Subcutaneous abdominal adipose tissue (tissue), 5 donors: ENCODE results near the gene KIAA1191.

Experiments
- H3K27ac ChIP-seq: one replicate; pipeline ENCODE4 v1.7.0; 2013; ENCODE audit warnings: low read depth, mild to moderate bottlenecking, inconsistent platforms, low read length, moderate library complexity
- H3K27me3 ChIP-seq, 5 donors: one replicate each; pipeline ENCODE4 v1.7.0; 2013; ENCODE audit warnings: low read length in 5 of 5, inconsistent platforms in 1 of 5; ENCODE audit not compliant: control insufficient read depth in 5 of 5, insufficient read depth in 4 of 5
- H3K36me3 ChIP-seq, 5 donors: one replicate each; pipeline ENCODE4 v1.7.0; 2013; ENCODE audit warnings: low read length in 5 of 5; ENCODE audit not compliant: control insufficient read depth in 5 of 5, insufficient read depth in 5 of 5
- H3K4me1 ChIP-seq, 5 donors: one replicate each; pipeline ENCODE4 v1.7.0; 2013; ENCODE audit warnings: low read length in 5 of 5, mild to moderate bottlenecking in 3 of 5, moderate library complexity in 1 of 5; ENCODE audit not compliant: control insufficient read depth in 5 of 5, insufficient read depth in 5 of 5
- H3K4me3 ChIP-seq, 5 donors: one replicate each; pipeline ENCODE4 v1.7.0; 2013; ENCODE audit warnings: low read length in 5 of 5, low read depth in 1 of 5
- H3K9ac ChIP-seq, 5 donors: one replicate each; pipeline ENCODE4 v1.7.0; 2013; ENCODE audit warnings: low read length in 5 of 5, mild to moderate bottlenecking in 4 of 5, moderate library complexity in 3 of 5
- H3K9me3 ChIP-seq, 5 donors: one replicate each; pipeline ENCODE4 v1.7.0; 2013; ENCODE audit warnings: low read length in 5 of 5; ENCODE audit not compliant: control insufficient read depth in 5 of 5
- donor health status: healthy.
- donor health status: healthy.
- donor health status: healthy.
- donor health status: healthy.
- donor health status: healthy.

Gene KIAA1191

DNA sequence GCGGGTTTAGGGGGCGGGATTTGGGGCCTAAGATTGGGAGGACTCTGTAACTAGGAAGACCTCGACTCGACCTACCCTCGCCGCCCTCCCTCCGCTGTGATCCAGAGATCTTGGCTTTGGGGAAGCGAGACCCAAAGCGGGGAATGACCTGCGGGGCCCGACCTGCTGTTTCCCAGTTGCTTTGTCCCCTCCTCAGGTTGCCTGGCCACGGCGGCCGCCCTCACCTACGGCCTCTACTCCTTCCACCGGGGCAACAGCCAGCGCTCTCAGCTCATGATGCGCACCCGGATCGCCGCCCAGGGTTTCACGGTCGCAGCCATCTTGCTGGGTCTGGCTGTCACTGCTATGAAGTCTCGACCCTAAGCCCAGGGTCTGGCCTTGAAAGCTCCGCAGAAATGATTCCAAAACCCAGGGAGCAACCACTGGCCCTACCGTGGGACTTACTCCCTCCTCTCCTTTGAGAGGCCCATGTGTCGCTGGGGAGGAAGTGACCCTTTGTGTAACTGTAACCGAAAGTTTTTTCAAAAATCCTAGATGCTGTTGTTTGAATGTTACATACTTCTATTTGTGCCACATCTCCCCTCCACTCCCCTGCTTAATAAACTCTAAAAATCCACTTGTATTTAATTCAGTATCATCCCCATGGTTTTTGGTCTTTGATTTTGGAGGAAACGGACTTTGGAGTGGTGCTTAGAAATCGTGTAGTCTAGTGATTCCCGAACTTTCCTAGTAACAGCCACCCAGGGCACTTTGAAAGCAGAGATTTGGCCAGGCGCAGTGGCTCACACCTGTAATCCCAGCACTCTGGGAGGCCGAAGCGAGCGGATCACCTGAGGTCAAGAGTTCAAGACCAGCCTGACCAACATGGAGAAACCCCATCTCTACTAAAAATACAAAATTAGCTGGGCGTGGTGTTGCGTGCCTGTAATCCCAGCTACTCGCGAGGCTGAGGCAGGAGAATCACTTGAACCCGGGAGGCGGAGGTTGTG, 27.9 kb upstream of the KIAA1191 start:
- Histone ChIP-seq H3K9me3 (no peaks in the 10 kb centered on the region), H3K36me3 (peaks cover 2 to 49% (median 44%) of the 10 kb centered on the region in 5 donors), H3K4me3 (peak overlapping the region; percentile 84 to 96 (median 93)), H3K27ac (peak overlapping the region; percentile 94), H3K9ac (peak overlapping the region; percentile 63 to 89 (median 80)), H3K27me3 (no peaks in the 10 kb centered on the region), H3K4me1 (peaks cover 1 to 27% (median 21%) of the 10 kb centered on the region in 5 donors)

DNA sequence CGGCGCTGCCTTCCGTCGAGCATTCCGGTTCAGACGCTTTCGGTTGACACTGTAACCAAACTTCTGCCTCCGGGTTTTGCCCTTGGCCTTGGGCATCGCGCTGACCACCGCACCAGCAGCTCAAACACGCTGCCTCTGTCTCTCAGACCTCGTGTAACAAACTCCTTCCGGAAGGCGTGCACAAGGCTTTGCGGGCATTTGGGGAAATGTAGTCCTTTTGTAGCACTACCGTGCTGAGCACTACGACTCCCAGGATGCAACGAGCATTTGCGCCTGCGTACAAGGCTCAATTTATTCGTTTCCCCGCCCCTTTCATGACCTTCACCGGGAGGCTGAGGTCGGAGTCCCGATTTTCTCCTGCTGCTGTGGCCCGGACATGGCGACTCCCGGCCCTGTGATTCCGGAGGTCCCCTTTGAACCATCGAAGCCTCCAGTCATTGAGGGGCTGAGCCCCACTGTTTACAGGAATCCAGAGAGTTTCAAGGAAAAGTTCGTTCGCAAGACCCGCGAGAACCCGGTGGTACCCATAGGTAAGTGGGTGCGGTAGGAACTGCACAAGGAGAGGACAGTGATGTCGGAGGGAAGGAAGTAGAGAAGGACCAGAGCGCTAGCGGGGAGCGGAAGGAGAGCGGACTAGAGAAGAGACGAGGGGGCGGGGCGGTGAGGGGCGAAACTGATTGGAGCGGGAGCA, 27.0 kb upstream of the KIAA1191 start, which contains the start of the genes HIGD2A and NOP16:
Gene HIGD2A, plus strand, starts transcription at position 308 of the 691 bp plus-strand sequence. Its CDS starts 69 bp downstream, at position 377.
Gene NOP16, minus strand, starts transcription at position 155 of the 691 bp plus-strand sequence. Its CDS starts 59 bp downstream, at position 96.
- peaks cover 2 to 51% (median 45%) of the 10 kb centered on the region in 5 donors for H3K36me3 ChIP-seq
- H3K9ac ChIP-seq: peak within 1 kb of the TSS; percentile 82 to 96 (median 89)

DNA sequence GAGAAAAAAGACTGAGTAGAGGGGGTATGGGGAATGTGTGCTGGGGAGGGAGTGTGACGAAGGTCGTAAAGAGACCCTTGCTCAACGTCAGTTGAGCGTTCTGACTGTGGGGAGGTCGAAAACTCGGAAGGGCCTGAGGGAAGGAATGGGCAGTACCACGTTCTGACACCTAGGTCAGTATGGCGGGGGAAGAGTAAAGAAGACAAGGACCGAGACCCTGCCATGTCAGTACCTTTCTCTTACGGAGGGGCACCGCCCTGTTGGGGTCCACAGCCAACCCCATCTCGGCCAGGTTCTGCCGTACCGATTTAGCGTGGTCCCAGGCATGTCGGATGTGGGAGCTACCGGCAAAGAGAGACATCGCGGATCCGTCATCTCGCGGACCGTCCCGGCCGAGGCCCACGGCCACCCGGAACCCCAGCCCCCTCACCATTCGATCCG, 26.5 kb upstream of the KIAA1191 start:
- Histone ChIP-seq H3K27me3 (no peaks in the 10 kb centered on the region), H3K4me1 (peaks cover 1 to 30% (median 21%) of the 10 kb centered on the region in 5 donors), H3K4me3 (peak overlapping the region; percentile 84 to 96 (median 93)), H3K36me3 (peaks cover 2 to 51% (median 45%) of the 10 kb centered on the region in 5 donors), H3K9me3 (no peaks in the 10 kb centered on the region), H3K9ac (peak overlapping the region; percentile 82 to 96 (median 89)), H3K27ac (peak overlapping the region; percentile 94)

More for the DNA sequence above, 27.0 kb upstream of the KIAA1191 start, which contains the start of the genes HIGD2A and NOP16:
- Histone ChIP-seq H3K4me1 (peaks cover 1 to 27% (median 21%) of the 10 kb centered on the region in 5 donors), H3K9me3 (no peaks in the 10 kb centered on the region), H3K4me3 (peak within 1 kb of the TSS; percentile 84 to 96 (median 93)), H3K27ac (peak within 1 kb of the TSS; percentile 94), H3K27me3 (no peaks in the 10 kb centered on the region)

DNA sequence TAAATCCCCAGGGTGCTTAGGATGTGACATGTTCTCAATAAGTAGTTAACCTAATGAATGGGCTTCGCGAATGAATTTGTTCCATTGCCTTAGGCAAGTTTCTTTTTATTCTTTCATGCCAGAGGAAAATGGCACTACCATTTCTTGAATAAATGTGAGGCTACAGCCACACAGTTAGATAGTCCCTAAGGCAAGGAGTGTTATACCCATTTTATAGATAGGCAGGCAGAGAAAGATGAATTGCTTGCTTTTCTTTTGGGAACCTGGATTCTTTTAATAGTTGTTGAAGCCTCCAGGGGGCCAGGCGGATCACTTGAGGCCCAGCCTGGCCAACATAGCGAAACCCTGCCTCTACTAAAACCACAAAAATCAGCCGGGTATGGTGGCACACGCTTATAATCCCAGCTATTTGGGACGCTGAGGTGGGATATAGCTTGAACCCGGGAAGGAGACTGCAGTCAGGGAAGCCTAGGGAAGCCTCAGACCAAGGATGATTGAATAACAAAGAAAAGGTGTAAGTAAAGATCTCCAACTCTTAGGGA, 25.9 kb upstream of the KIAA1191 start:
- Histone ChIP-seq H3K4me3 (peak overlapping the region; percentile 84 to 96 (median 93)), H3K27ac (no peak overlapping the region), H3K27me3 (no peaks in the 10 kb centered on the region), H3K36me3 (peaks cover 2 to 51% (median 43%) of the 10 kb centered on the region in 5 donors), H3K9ac (peak overlapping the region; percentile 82 to 96 (median 89)), H3K4me1 (peaks cover 1 to 30% (median 21%) of the 10 kb centered on the region in 5 donors), H3K9me3 (no peaks in the 10 kb centered on the region)

DNA sequence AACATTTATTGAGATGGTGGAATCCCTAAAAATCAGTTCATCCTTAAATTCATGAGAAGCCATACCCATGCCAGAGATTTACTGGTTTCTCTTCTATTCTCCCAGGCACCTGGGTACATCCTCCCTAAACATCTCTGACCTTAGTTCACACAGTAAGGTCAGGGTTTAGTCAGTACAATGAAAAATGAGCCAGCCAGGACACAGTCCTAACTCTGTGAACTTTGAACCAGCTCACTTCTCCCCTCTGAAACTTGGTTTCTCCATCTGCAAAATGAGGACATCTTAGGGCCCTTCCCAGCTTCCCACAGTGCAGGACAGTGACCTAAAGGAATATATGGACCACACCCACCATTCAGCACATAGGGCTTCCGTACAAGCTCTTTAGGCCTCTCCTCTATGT, 24.9 kb upstream of the KIAA1191 start:
- H3K4me3 ChIP-seq: no peak overlapping the region
- no peak overlapping the region for H3K9ac ChIP-seq
- no peaks in the 10 kb centered on the region for H3K9me3 ChIP-seq
- H3K27me3 ChIP-seq: no peaks in the 10 kb centered on the region
- H3K36me3 ChIP-seq: peaks cover 2 to 48% (median 39%) of the 10 kb centered on the region in 5 donors
- peaks cover 5 to 40% (median 27%) of the 10 kb centered on the region in 5 donors for H3K4me1 ChIP-seq
- no peak overlapping the region for H3K27ac ChIP-seq

DNA sequence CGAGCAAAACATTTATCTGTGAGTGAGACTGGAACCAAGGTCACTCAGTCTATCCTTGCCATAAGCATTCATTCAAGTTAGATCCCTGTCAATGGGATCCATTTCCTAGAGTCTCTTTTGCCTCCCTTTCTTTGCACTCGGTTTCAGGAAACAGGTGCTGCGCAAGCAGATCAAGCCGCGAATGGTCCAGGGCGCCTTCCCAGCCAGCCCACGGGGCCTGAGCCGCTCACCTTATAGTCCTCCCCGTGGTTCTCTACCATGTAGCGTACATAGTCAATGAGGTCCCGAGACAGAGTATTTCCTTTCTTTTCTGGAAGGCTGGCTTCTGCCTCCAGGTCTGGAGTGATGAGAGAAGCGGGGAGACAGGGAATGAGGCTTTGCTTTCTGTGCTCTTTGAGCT, 23.4 kb upstream of the KIAA1191 start:
- no peak overlapping the region for H3K27ac ChIP-seq
- peak overlapping the region in 1 of 5 donors; percentile 14 for H3K9ac ChIP-seq
- H3K9me3 ChIP-seq: no peaks in the 10 kb centered on the region
- no peaks in the 10 kb centered on the region for H3K27me3 ChIP-seq
- no peak overlapping the region for H3K4me3 ChIP-seq
- H3K36me3 ChIP-seq: peaks cover 2 to 38% (median 34%) of the 10 kb centered on the region in 5 donors
- H3K4me1 ChIP-seq: peaks cover 5 to 46% (median 34%) of the 10 kb centered on the region in 5 donors

DNA sequence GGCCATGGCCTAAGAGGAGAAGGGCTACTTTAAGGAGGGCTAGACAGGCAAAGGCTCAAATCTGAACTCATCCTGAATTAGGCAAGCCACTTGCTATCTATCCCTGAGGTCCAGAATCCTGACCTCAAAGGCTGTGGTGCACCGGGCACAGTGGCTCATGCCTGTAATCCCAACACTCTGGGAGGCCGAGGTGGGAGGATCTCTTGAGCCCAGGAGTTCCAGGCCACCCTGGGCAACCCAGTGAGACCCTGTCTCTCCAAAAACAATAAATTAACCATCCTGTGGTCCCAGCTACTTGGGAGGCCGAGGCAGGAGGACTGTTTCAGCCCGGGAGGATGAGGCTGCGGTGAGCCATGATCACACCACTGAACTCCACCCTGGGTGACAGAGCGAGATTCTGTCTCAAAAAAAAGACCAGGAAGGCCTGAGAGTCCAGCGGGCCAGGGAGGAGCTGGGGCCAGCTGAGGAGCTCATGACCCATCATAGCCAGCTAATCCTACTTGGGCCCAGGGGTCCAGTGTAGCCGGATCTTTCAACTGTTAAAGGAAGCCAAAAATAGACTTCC, 22.9 kb upstream of the KIAA1191 start:
- peaks cover 5 to 42% (median 31%) of the 10 kb centered on the region in 5 donors for H3K4me1 ChIP-seq
- H3K36me3 ChIP-seq: peaks cover 2 to 38% (median 34%) of the 10 kb centered on the region in 5 donors
- no peak overlapping the region for H3K27ac ChIP-seq
- H3K4me3 ChIP-seq: no peak overlapping the region
- H3K27me3 ChIP-seq: no peaks in the 10 kb centered on the region
- H3K9ac ChIP-seq: peak overlapping the region in 1 of 5 donors; percentile 14
- H3K9me3 ChIP-seq: no peaks in the 10 kb centered on the region

DNA sequence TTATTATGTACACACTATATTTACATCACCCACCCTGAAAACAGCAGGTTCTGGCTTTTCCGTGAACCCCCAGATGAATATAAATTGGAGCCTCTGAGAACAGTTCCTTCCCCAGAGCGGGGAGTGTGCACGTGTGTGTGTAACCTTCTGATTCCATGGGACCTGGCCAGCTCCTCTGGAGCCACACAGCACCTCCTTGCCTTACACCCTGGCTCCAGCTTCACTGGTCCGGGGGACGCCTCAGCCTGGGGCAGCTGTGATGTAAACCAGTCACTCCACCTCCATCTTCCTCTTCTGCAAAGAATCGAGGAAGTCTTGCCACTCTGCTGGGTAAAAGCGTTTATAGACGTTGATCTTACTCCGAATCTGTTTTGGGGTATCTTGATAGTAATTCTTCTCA, 22.4 kb upstream of the KIAA1191 start:
- Histone ChIP-seq H3K27me3 (no peaks in the 10 kb centered on the region), H3K27ac (no peak overlapping the region), H3K9ac (no peak overlapping the region), H3K36me3 (peaks cover 2 to 38% (median 34%) of the 10 kb centered on the region in 5 donors), H3K4me3 (no peak overlapping the region), H3K4me1 (peaks cover 5 to 37% (median 27%) of the 10 kb centered on the region in 5 donors), H3K9me3 (no peaks in the 10 kb centered on the region)

DNA sequence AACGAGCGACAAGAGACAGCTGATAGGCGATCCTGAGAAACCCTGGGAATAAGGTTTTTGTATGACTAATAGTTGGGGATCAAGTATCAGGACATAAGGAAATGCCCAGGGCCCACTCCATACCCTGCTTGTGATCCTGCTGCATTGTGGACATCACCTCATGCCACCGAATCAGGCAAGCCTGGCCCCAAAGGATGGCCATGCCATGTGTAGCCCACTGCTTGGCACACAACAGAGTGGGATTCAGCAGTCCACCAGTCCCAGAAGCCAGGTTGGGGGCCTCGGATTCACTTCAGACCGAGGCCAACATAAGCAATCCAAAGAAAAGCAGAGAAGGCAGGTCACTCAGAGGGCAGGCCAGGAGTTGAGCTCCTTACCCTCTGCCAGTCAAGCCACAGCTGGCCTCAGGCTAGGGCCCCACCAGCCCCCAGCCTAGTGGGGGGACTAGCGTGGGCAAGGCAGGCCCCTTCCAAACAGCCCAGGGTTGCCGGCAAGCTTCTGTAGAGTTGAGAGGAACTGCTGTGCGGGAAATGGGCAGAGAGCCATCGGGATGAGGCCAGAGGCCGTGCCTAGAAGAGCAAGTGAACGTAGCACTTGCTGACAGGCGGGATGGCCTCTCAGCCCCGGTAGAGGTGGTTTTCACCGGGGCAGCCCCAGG, 21.8 kb upstream of the KIAA1191 start:
- H3K4me3 ChIP-seq: no peak overlapping the region
- peaks cover 2 to 38% (median 34%) of the 10 kb centered on the region in 5 donors for H3K36me3 ChIP-seq
- H3K27ac ChIP-seq: no peak overlapping the region
- no peaks in the 10 kb centered on the region for H3K27me3 ChIP-seq
- no peak overlapping the region for H3K9ac ChIP-seq
- no peaks in the 10 kb centered on the region for H3K9me3 ChIP-seq
- H3K4me1 ChIP-seq: peaks cover 3 to 37% (median 26%) of the 10 kb centered on the region in 5 donors
